ENCODE measurements around the gene NLK.

Gene NLK

GRCh38 chr17:28100936-28101335, 58.5 kb downstream of the NLK start:
- DNase-seq (ENCODE audit: low spot score): no peak
- no peak for TF ChIP-seq CTCF (IDR thresholded peaks at IDR 0.05; ENCODE audit: extremely low read depth, missing control alignments)

GRCh38 chr17:28101919-28102318, 59.4 kb downstream of the NLK start:
- DNase-seq (ENCODE audit: low spot score): no peak
- TF ChIP-seq CTCF (IDR thresholded peaks at IDR 0.05; ENCODE audit: extremely low read depth, missing control alignments): no peak

- no peak for TF ChIP-seq CTCF (IDR thresholded peaks at IDR 0.05; ENCODE audit: extremely low read depth, missing control alignments)
- no peak for DNase-seq (ENCODE audit: low spot score)
These were observed 63.0 kb downstream of the NLK start for GRCh38 chr17:28105501-28105900.

GRCh38 chr17:28110184-28110583, 67.7 kb downstream of the NLK start:
- TF ChIP-seq CTCF (IDR thresholded peaks at IDR 0.05; ENCODE audit: extremely low read depth, missing control alignments): no peak
- DNase-seq (ENCODE audit: low spot score): no peak

GRCh38 chr17:28112181-28112580, 69.7 kb downstream of the NLK start:
- DNase-seq (ENCODE audit: low spot score): no peak
- TF ChIP-seq CTCF (IDR thresholded peaks at IDR 0.05; ENCODE audit: extremely low read depth, missing control alignments): no peak

GRCh38 chr17:28112606-28113005, 70.1 kb downstream of the NLK start:
- no peak for TF ChIP-seq CTCF (IDR thresholded peaks at IDR 0.05; ENCODE audit: extremely low read depth, missing control alignments)
- DNase-seq (ENCODE audit: low spot score): no peak

GRCh38 chr17:28113269-28113668, 70.8 kb downstream of the NLK start:
- DNase-seq (ENCODE audit: low spot score): no peak
- TF ChIP-seq CTCF (IDR thresholded peaks at IDR 0.05; ENCODE audit: extremely low read depth, missing control alignments): no peak
